ENCODE data around the gene CLIC4.
"Not testable (repeated sequence)": the region's sequence is repeated elsewhere in the genome, so short reads cannot be mapped to it uniquely, and the experiment has no call there.

Gene CLIC4

GRCh38 chr1:24749252-24749651 lies 4.0 kb downstream of the CLIC4 start:
- DNase-seq (ENCODE audit: low spot score) = no peak
- in situ Hi-C loops (cut with MboI; ENCODE audit: low sequenced_read_pairs, unreplicated experiment) = no loop called here
- no peak for TF ChIP-seq CTCF (IDR thresholded peaks at IDR 0.05; ENCODE audit: borderline replicate concordance, control extremely low read depth, extremely low read depth, insufficient read depth, missing control alignments)

GRCh38 chr1:24749886-24750285 lies 4.6 kb downstream of the CLIC4 start:
- no peak for DNase-seq (ENCODE audit: low spot score)
- in situ Hi-C loops (cut with MboI; ENCODE audit: low sequenced_read_pairs, unreplicated experiment) = no loop called here
- no peak for TF ChIP-seq CTCF (IDR thresholded peaks at IDR 0.05; ENCODE audit: borderline replicate concordance, control extremely low read depth, extremely low read depth, insufficient read depth, missing control alignments)

GRCh38 chr1:24751833-24752232 lies 6.6 kb downstream of the CLIC4 start:
- in situ Hi-C loops (cut with MboI; ENCODE audit: low sequenced_read_pairs, unreplicated experiment) = no loop called here
- no peak for TF ChIP-seq CTCF (IDR thresholded peaks at IDR 0.05; ENCODE audit: borderline replicate concordance, control extremely low read depth, extremely low read depth, insufficient read depth, missing control alignments)
- no peak for DNase-seq (ENCODE audit: low spot score)

- no peak for TF ChIP-seq CTCF (IDR thresholded peaks at IDR 0.05; ENCODE audit: borderline replicate concordance, control extremely low read depth, extremely low read depth, insufficient read depth, missing control alignments)
- in situ Hi-C loops (cut with MboI; ENCODE audit: low sequenced_read_pairs, unreplicated experiment) = no loop called here
- DNase-seq (ENCODE audit: low spot score) = no peak
These were observed 7.1 kb downstream of the CLIC4 start for GRCh38 chr1:24752305-24752704.

GRCh38 chr1:24754229-24754628 lies 9.0 kb downstream of the CLIC4 start:
- no peak for DNase-seq (ENCODE audit: low spot score)
- TF ChIP-seq CTCF (IDR thresholded peaks at IDR 0.05; ENCODE audit: borderline replicate concordance, control extremely low read depth, extremely low read depth, insufficient read depth, missing control alignments) = no peak
- in situ Hi-C loops (cut with MboI; ENCODE audit: low sequenced_read_pairs, unreplicated experiment) = no loop called here

GRCh38 chr1:24755323-24755722 lies 10.1 kb downstream of the CLIC4 start:
- in situ Hi-C loops (cut with MboI; ENCODE audit: low sequenced_read_pairs, unreplicated experiment); DNase-seq (ENCODE audit: low spot score): not testable (repeated sequence)

- in situ Hi-C loops (cut with MboI; ENCODE audit: low sequenced_read_pairs, unreplicated experiment) = no loop called here
- no peak for DNase-seq (ENCODE audit: low spot score)
- no peak for TF ChIP-seq CTCF (IDR thresholded peaks at IDR 0.05; ENCODE audit: borderline replicate concordance, control extremely low read depth, extremely low read depth, insufficient read depth, missing control alignments)
These were observed 11.1 kb downstream of the CLIC4 start for GRCh38 chr1:24756395-24756794.
